Measurements from ENCODE around the gene ELOA.

GRCh38 chr1:23709229-23709628 is 34.0 kb upstream of the ELOA start:
- no peak for TF ChIP-seq REST (IDR thresholded peaks at IDR 0.05; ENCODE audit: insufficient read depth in 1 of 2, low read depth in 2 of 2, low read length in 2 of 2)
- no peak for TF ChIP-seq TAF1 (IDR thresholded peaks at IDR 0.05; ENCODE audit: borderline replicate concordance, insufficient read depth, low read length)
- no peak for TF ChIP-seq POLR2AphosphoS5 (IDR thresholded peaks at IDR 0.05; ENCODE audit: low read depth, low read length)
- no peak for TF ChIP-seq SIN3A (IDR thresholded peaks at IDR 0.05; ENCODE audit: borderline replicate concordance, insufficient read depth, low read length)
- no peak for TF ChIP-seq FOXP2 (optimal IDR thresholded peaks at IDR 0.05; ENCODE audit: borderline replicate concordance, extremely low read depth, extremely low read length, insufficient read depth)

Data from PFSK-1 (cell line).